HG02610 (cell line): ENCODE data around the gene CADPS.

ENCODE experiments used
- ATAC-seq: cut with Tn5 transposase; IDR thresholded peaks from one replicate; pipeline ENCODE4 v1.9.1; 2021; ENCODE audit warnings: mild to moderate bottlenecking, moderate library complexity; ENCODE audit not compliant: unreplicated experiment

Gene CADPS

GRCh38 chr3:62392626-62393292, 482.5 kb downstream of the CADPS start:
- ATAC-seq: no peak

GRCh38 chr3:62387251-62387650, 488.0 kb downstream of the CADPS start:
- no peak for ATAC-seq

- no peak for ATAC-seq
These were observed 495.9 kb downstream of the CADPS start for GRCh38 chr3:62379321-62379798.

GRCh38 chr3:62378921-62379320, 496.3 kb downstream of the CADPS start:
- ATAC-seq: no peak

- ATAC-seq: no peak
These were observed 496.9 kb downstream of the CADPS start for GRCh38 chr3:62378311-62378789.

- no peak for ATAC-seq
These were observed 498.0 kb downstream of the CADPS start for GRCh38 chr3:62376906-62377877.

GRCh38 chr3:62376454-62376720, 498.8 kb downstream of the CADPS start:
- no peak for ATAC-seq

GRCh38 chr3:62375655-62376453, 499.4 kb downstream of the CADPS start:
- ATAC-seq: no peak

- no peak for ATAC-seq
These were observed 500.6 kb downstream of the CADPS start for GRCh38 chr3:62374341-62375218.

- no peak for ATAC-seq
These were observed 501.4 kb downstream of the CADPS start for GRCh38 chr3:62373714-62374333.

GRCh38 chr3:62373215-62373614, 502.0 kb downstream of the CADPS start, which contains the start of gene FEZF2:
Gene FEZF2, minus strand, starts transcription at chr3:62373550. Its CDS starts 682 bp downstream, at chr3:62372868.
- ATAC-seq: no peak

GRCh38 chr3:62372621-62373041, 502.6 kb downstream of the CADPS start:
- no peak for ATAC-seq

GRCh38 chr3:62371720-62372591, 503.3 kb downstream of the CADPS start:
- no peak for ATAC-seq

- ATAC-seq: no peak
These were observed 504.1 kb downstream of the CADPS start for GRCh38 chr3:62370858-62371719.

- ATAC-seq: no peak
These were observed 504.9 kb downstream of the CADPS start for GRCh38 chr3:62370112-62370857.

GRCh38 chr3:62369476-62369743, 505.8 kb downstream of the CADPS start:
- ATAC-seq: no peak
